GM18505 (cell line): Measurements from ENCODE around the gene RAET1G.
"Not testable (repeated sequence)": the region's sequence is repeated elsewhere in the genome, so short reads cannot be mapped to it uniquely, and the experiment has no call there.

Source experiments
- ATAC-seq: cut with Tn5 transposase; IDR thresholded peaks from one replicate; pipeline ENCODE4 v1.9.1; 2021; ENCODE audit not compliant: unreplicated experiment
- POLR2A ChIP-seq: IDR thresholded peaks from 4 replicates; pipeline ENCODE4 v1.6.1; 2011; ENCODE audit warnings: borderline replicate concordance; ENCODE audit not compliant: insufficient read depth, insufficient read length; ENCODE audit errors: extremely low read depth

RAET1G gene

DNA sequence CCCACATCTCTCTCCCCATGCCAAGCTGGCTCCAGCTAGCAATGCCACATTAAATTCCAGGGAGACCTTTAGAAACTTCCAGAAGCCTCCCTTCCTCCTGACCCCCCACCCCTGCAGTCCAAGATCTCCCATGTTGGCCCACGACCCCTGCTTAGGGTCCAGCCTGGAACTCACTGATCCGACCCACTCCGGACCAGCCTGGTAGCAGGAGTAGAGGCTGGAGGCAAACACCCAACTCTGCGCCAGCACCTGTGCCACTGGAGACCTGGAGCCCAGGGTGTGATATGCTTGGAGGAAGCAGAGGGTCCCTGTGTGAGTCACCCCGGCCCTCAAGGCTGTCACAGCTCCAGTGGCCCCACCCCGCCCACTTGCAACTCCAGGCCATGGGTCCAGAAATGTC, 37.6 kb upstream of the RAET1G start:
- ATAC-seq, result no peak

DNA sequence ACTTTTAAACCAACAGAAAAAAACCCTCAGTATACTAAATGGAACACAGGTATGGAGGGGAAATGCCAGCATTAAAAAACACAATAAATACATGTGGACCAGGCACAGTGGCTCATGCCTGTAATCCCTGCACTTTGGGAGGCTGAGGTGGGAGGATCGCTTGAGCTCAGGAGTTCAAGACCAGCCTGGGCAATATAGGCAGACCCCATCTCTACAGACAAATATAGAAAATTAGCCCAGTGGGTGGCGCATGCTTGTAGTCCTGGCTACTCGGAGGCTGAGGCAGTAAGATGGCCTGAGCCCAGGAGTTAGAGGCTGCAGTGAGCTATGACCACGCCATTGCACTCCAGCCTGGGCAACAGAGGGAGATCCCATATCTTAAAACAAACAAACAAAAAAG, 36.9 kb upstream of the RAET1G start:
- not testable (repeated sequence) for ATAC-seq

More for the DNA sequence above, 37.6 kb upstream of the RAET1G start:
- TF ChIP-seq POLR2A, result no peak

DNA sequence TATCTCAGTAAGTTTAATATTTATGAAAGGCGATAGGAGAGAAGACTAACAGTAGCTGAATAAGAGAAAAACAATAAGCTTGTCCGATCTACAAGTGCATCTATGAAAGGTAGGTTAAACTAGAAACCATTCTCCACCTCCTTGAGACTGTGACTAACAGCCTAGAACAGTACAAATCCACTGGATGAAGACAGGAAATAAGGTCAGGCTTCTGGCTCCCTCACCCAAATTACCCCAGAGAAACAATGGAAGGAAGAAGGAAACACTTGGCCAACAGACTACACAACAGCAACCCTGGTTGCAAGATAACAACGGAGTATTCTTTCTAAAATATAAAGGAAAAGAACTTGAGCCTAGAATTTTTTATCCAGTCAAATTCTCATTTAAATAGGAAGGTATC, 35.2 kb upstream of the RAET1G start:
- not testable (repeated sequence) for ATAC-seq

DNA sequence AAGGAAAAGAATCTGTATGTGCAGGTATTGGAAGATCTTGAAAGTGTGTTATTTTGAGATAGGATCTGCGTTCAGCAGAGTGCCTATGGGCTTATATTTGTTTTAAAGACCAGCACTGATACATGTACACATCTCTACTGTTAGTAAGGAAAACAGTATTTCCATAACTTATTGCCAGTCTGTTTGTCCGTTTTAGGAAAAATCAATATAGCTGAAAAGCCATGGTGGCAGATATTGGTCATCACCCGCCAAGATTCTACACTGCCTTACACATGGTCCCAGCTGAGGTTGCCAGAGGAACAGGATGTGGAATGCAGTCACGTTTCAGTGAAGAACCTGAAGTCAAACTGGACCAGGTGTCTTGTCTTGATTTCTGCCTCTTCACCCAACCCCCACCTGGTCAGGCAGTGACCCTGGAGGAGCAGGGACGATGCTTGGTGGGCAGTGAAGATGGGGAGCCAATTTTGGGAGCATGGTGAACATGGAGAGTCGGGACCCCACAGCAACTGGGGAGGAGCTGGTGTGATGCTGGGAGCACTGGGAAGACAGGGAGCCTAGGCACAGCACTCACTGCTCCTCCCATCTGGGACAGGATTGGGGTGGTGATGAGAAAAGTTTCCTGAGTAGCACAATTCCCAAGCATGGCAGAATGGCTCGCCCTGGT, 32.9 kb upstream of the RAET1G start:
- not testable (repeated sequence) for ATAC-seq

DNA sequence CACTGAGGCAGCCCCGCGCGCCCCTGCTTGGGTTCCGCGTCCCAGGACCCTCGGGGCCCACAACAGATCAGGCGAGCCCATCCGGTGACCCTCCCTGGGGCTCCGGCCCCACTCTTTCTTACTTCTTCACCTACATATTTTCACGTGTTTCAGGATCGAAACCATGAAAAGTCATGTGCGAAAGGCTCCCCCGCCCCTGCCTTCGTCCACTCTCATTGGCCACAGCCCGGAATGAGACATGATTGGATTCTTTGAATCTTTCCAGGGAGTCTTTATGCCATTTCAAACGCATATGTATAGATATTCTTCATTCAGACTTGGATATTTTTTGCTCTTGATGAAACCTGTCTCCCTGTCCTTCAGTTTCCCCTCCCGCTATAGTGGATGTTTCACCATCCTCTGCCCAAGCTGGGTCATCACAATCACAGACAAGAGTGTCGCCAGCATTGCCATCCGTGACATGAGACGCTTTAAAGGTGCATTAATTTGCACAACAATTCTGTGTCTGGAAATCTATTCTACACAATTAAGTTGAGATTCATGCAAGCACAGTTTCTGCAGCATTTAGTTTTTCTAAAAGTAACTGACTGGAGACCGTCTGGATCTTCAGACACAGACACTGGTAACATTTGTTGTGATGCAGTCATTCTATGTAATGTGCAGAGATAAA, 32.2 kb upstream of the RAET1G start:
- not testable (repeated sequence) for ATAC-seq

DNA sequence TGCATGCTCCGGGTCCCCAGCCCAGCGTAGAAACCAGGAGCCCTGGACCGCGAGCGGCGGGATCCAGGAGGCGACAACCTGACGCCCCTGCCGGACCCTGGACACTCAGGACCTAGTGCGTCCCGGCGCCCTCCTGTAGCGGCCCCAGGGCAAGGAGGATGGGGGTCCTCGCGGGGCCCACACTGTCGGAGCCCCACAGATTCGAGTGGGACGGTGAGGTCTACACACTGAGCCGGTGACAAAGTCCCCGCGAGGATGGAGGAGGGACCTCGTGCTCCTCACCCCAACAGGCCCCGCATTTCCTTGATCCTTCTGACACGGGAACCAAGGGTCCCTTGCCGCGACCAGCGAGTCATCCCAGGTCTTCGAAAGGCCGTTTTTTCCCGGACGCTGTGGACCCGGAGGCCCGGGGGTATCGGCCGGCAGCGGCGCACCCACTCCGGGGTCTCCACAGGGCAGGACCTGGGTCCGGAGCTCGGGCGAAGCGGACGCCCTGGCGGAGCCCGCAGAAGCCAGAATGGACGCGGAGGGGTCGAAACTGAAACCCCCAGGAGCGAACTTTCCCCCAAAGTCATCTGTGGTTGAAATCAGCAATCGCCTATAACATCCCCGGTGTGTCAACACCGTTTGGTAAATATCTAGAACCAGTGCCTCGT, 31.5 kb upstream of the RAET1G start:
- not testable (repeated sequence) for ATAC-seq

DNA sequence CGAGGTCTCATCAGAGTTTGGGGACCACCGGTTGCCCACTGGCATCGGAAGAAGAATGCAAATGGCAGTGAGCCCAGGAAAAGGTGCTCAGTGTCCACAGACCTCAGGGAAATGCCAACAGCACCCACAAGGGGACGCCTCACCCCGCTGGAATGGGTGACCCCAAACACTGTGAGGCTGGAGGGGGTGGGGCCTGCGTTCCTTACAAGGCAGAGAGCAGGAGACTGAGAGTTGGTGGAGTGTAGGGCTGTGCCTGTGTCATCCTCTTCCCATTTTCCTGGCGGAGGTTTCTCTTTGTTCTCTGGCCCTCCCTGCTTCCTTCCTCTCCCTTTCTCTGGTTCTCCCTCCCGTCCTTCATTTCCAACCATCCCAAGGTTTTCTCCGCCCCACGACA, 31.0 kb upstream of the RAET1G start:
- ATAC-seq, result not testable (repeated sequence)

DNA sequence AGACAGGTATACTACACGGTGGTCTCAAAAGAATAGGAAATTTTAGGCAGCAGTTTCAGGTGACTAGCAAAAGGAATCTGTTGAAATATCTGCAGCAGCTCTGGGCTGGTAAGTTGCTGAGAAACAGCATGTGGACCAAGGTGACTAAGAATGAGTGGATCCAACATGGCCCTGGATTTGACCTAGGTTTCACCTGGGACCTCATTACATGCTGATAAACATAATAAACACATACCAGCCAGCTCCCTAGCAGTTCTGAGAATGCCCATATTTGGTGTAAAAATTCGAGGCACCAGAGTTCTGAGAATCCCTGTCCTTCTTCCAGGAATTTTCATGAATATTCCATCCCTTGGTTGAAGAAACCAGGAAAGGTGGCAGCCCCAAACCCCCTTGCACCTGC, 30.5 kb upstream of the RAET1G start:
- ATAC-seq, result not testable (repeated sequence)

DNA sequence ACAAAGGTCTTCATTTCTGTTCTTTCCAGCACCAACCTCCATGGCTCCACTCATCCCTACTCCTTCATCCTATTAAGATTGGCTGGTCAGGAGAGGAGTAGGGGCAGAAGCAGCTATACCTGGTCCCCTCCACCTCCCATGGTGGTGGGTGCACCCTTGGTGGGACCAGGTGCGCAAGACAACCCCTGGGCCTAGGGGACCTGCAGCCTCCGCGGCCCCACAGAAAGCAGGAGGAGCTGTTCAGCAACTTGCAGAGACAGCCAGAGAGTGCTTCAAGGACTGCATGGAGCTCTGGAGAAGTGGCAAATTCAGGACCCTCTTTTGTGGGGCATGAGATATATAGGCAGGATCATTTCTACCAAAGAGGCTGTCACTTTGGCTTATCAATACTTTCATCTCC, 28.7 kb upstream of the RAET1G start:
- TF ChIP-seq POLR2A, result no peak
- ATAC-seq, result no peak

DNA sequence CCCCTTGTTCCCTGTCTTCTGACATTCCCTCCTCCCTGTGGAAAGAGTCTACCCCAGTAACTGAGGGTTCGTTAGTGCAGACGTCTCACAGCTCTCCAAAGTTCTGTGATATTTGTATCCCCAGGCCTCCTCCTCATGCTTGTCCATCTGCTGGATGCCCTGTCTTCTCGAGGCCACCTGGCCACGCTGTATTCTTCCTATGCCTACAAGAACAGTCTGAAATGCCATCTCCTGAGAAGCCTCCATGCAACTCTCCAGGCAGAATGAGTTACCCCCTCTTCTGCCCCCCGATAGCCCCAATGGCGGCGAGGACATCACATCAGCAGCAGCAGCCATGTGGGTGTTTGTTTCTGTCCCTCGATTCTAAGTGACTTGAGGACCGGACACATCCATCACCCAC, 28.2 kb upstream of the RAET1G start:
- ATAC-seq, result no peak
- no peak for TF ChIP-seq POLR2A

DNA sequence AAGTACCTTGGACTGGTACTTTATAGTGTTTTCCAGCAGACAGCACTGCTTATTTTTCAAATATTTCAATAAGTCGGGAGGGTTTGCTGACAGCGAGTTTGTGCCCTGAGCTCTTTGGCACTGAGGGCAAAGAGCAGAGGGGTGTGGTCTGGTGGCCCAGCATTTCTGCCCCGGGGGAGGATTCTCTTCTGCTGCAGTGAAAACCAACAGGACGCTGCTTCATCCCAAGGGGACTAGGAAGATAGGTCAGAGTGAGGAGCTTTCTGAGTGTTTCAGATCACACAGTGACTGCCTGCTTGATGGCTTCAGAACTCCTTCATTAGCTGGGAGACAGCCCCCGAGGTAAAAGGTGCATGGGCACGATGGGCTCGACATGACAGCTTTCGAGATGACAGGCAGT, 27.5 kb upstream of the RAET1G start:
- TF ChIP-seq POLR2A, result no peak
- no peak for ATAC-seq

DNA sequence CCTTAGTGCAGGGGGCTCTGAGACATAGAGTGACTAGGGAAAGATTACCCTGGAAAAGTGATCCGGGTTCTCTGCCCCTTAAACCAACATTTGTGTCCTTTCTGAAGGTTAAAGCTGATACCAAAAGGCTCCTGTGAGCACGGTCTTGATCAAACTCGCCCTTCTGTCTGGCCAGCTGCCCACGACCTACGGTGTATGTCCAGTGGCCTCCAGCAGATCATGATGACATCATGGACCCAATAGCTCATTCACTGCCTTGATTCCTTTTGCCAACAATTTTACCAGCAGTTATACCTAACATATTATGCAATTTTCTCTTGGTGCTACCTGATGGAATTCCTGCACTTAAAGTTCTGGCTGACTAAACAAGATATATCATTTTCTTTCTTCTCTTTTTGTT, 25.7 kb upstream of the RAET1G start:
- no peak for ATAC-seq
- no peak for TF ChIP-seq POLR2A

DNA sequence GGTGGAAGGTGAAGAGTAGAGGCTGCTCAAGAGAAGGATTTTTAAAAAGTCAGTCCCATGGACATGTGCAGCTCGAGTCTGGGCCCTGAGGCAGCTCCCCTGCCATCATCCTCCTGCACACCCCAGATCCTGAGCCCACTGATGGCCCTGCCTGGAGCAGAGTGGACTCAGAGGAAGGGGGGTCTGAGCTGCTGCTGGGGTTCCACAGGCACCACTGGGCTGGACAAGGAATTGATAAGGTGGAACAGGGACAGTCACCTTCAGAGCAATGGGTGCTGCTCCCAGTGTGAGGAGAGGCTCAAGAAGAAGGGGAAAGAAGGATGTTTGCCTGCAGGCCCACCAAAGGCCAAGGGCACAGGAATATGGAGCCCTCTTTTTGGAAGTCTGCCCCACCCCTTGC, 25.1 kb upstream of the RAET1G start:
- ATAC-seq, result no peak
- TF ChIP-seq POLR2A, result no peak

DNA sequence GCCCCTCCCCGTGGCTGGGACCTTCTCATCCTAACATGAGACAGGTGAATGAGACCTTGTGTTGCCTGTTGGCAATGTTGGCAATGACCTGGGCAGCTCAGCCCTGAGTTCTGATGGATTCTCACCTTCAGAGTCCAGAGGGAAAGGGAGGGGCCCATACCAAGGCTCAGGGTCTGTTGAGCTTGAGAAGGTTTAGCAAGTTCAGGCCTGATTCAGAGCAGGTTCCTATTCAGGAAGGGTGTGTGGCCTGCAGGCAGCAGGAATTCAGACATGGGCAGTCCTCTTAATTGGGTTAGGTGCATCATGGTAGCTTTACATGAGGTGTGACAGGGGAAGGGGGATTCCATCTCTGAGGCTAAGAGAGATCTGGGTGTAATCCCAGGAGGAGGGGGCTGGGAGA, 24.6 kb upstream of the RAET1G start:
- ATAC-seq, result not testable (repeated sequence)

DNA sequence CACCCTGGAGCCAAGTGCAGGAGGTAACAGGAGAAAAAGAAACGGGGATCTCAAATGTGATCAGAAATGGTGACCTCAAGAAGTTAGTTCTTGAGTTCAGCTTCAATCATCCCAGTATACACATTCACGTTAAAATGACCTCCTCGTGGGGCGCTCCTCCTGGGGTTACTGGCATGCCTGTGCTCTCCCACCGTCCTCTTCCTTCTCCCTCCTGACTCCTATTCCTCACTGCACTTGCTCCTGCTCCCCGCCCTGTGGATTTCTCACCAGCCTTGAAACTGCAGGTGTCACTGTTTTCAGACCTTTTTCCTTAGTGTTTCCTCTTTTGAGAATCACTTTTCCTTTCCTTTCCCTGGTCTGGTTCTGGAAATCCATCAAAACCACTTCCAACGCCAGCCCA, 23.7 kb upstream of the RAET1G start:
- ATAC-seq, result not testable (repeated sequence)

DNA sequence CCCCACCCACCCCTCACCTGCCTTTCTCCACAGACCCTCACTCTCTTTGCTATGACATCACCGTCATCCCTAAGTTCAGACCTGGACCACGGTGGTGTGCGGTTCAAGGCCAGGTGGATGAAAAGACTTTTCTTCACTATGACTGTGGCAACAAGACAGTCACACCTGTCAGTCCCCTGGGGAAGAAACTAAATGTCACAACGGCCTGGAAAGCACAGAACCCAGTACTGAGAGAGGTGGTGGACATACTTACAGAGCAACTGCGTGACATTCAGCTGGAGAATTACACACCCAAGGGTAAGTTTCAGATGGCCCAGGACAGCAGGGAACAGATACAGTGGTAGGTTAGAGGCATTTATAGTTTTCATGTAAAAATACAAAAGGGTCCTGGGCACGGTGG, 22.4 kb upstream of the RAET1G start:
- ATAC-seq, result not testable (repeated sequence)

DNA sequence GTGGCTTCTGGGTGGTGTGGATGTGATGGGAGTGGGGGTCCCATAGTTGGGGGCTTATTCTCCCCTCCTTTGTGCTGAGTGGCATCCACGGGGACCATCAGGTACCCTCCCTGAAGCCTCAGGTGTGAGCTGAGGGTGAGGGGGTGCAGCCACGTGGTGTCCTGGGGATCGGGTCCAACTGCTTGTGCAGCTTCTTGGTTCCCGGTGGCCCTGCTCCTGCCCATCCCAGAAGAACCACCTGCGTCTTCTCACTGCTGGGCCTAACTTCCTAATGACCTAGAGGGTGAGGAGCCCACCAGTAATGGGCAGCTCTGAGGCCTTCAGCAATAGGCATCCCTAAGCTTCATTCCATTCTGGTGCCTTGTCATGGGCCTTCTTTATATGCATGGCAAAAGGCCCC, 20.4 kb upstream of the RAET1G start:
- ATAC-seq, result not testable (repeated sequence)
